HFF-Myc (cell line): ENCODE data around the gene DGKI.

Experiments used
- DNase-seq: peaks from one replicate; pipeline ENCODE4 v3.0.0-alpha.2; 2011; ENCODE audit warnings: low read depth; ENCODE audit errors: extremely low read depth
- H3K4me3 ChIP-seq: replicated peaks from 2 replicates; pipeline ENCODE4 v1.5.1; 2011; ENCODE audit warnings: low read depth, mild to moderate bottlenecking, control low read depth, low read length
- TF ChIP-seq, protein P1 (sequence below): IDR thresholded peaks from 2 replicates; pipeline ENCODE4 v1.5.1; 2012; ENCODE audit warnings: mild to moderate bottlenecking, low read depth, low read length, control low read depth; ENCODE audit errors: missing control alignments

Gene DGKI

DNA sequence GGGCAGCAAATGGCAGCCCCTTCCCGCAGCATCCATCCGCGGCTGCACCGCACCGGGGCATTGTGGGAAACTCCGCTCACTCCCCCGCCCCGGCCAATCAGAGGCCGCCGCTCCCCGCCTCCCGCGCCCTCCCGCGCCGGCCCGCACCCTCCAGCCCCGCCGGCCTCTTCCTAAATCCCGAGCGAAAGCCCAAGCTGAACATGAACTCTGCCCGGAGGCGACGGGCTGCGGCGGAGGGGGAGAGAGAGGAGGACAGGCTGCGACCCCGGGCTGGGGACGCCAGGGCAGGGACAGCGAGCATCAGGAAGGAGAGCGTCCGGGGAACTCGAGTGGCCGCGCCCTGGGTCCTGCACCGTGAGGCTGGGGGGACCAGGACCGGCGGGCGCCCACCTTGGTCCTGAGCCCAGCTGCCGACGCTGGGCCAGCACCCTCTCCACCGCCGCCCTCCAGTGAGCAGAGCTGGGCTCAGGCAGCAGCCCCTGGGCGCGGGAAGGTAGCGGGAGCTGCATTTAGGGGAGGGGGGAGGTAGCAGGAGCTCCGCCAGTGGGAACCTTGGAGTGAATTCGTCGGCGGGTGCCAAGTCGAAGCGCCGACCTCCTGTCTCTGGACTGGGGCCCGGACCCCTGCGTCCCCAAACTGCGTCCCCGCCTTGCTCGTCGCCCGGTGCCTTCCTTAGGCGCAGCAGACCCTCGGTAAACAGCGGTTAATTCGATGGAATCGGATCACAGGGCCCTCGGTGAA is at the start of gene DGKI:
DGKI (minus strand) TSS at position 148 of the 741 bp plus-strand sequence.
- peak within 1 kb of the TSS; percentile 36 for H3K4me3 ChIP-seq
- no peak for DNase-seq
- TF ChIP-seq, protein P1, sequence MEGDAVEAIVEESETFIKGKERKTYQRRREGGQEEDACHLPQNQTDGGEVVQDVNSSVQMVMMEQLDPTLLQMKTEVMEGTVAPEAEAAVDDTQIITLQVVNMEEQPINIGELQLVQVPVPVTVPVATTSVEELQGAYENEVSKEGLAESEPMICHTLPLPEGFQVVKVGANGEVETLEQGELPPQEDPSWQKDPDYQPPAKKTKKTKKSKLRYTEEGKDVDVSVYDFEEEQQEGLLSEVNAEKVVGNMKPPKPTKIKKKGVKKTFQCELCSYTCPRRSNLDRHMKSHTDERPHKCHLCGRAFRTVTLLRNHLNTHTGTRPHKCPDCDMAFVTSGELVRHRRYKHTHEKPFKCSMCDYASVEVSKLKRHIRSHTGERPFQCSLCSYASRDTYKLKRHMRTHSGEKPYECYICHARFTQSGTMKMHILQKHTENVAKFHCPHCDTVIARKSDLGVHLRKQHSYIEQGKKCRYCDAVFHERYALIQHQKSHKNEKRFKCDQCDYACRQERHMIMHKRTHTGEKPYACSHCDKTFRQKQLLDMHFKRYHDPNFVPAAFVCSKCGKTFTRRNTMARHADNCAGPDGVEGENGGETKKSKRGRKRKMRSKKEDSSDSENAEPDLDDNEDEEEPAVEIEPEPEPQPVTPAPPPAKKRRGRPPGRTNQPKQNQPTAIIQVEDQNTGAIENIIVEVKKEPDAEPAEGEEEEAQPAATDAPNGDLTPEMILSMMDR = no peak

DNA sequence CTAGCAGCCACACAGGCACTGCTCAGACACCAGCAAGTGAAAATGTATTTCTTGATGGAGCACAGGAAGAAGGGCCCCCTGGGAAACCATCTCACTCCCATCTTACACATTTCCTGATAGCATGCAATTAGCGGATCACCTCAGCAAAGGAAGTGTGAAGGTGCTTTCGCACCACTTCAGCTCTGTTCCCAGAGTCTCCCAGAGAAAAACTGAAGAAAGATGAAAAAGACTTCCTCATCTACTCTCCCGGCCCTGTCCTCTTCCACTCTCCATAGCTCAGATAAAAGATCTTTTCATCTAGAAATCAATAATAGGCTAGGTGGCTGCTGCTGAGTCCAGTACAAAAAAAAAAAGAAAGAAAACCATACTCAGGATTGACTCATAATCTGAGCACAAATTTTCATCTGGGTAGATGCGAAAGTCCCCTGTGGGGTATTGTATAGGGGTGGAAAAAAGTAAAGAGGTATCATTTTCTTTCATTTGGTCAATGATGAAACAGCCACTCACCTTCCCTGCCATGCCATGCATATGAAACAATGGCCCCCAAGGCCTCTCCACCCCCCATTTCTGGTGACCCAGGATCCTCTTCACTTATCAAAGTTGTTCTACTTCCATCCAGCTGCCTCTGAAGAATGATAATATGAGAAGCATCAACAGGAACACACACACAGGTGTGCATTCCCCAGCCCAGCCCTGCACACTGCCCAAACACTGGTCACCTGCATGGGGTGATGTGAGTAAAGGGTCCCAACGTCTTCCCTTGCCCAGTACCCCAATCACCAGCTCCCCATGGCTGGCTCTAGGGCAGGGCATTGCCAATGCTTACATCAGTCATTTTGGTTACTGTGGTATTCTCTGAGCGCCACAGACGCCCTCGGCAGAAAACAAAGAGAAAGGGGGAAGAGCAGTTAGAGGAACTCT is 48.8 kb upstream of the DGKI start:
- TF ChIP-seq, protein P1 = no peak
- DNase-seq = no peak
- H3K4me3 ChIP-seq = no peak overlapping the region

DNA sequence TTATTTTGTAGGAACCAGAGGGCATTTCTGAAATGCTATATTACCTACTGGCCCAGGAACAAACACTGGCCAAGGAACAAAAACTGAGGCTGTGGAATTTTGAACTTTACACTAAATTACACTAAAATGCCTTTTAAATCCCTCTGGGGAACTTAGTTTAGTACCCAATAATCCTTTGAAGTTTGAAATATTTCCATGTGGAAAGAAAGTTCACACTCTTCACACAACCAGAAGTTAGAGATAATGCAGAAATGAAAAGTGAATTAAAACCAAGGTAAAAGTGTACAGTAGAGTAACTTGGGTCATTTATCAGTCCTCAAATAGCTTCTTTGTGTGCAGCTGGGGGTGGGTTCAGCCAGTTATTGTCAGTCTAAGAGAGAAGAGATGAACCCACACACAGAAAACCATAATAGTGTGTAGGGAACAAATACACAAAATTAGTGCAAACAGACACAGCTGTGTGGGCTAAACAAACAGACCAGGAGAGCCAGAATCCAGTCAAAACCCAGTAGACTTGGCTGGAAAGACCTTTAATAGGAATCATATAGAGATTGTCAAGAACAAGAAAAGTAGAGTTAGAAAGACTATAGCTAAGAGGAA is 46.5 kb upstream of the DGKI start:
- no peak overlapping the region for H3K4me3 ChIP-seq
- TF ChIP-seq, protein P1 = no peak
- no peak for DNase-seq

DNA sequence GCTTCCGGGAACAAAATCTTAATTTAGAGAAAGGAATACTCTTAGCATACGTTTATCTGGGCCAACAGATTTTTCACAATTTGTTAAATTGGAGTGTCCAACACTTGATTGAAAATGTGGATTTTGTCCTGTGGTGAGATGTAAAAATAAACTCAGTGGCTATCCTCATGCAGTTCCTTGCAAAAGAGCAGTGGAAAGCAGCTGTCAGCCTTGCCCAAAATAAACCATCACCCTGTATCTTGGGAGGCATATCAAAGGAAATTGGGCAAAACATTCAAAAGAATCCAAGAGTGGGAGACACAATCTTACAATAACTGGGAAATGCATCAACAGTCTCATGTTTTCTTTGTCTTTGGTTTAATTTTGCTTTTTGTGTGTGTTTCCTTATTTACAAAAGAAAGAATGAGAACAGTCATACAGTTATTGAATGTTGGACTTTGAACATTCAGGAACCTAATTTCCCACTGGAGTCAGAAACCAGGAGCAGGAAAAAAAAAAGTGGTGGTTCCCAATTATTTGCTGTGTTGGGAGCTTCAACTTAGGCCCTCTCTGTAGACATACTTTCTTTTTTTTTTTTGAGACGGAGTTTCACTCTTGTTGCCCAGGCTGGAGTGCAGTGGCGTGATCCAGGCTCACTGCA is 44.4 kb upstream of the DGKI start:
- no peak for DNase-seq
- H3K4me3 ChIP-seq = no peak overlapping the region
- TF ChIP-seq, protein P1 = no peak

DNA sequence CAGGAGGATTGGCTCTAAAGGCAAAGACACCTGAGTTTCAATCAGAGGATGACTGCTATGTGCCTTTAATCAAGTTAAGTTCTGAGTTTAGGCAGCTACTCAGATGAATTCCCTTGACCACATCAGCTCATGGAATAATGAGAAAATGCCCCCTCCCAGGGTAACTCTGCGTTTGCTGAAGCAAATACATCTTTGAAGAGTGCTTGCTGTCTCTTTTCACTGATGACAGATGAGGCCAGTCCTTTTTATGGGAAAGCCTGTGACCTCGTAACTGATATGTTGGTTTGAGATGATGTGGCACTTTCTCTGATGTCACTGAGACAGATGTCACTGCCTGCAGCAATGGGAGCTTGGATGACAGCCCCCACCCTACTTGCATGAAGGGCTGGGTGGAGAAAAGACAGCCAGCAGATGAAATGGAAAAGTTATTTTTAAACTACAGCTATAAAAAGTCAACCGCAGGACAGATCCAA is 43.7 kb upstream of the DGKI start:
- no peak for DNase-seq
- TF ChIP-seq, protein P1 = no peak

DNA sequence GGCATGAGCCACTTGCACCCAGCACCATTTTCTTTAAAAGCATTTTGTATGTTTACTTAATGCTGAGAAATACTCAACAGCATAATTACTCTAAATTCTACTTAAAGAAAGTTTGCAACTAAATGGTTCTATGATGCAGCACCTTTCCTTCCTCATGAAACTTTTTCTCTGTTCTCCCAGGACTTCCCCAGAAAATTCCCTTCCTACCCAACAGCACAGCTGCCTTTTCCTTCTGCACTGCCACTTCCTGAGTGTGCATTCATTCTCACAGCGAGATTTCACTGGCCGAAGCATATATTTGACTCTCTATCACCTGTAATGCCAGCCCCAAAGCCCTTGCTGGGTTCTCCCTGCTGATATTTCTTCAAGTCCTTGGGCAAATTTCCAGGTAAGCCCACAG is 41.5 kb upstream of the DGKI start:
- TF ChIP-seq, protein P1 = no peak
- H3K4me3 ChIP-seq = no peak overlapping the region
- no peak for DNase-seq

More for the DNA sequence above, 43.7 kb upstream of the DGKI start:
- H3K4me3 ChIP-seq = no peak overlapping the region
